GM19395 (cell line): ENCODE data around the gene XRCC6.
"Not testable (repeated sequence)": the region's sequence is repeated elsewhere in the genome, so short reads cannot be mapped to it uniquely, and the experiment has no call there.

Experiments
- ATAC-seq: cut with Tn5 transposase; IDR thresholded peaks from one replicate; pipeline ENCODE4 v1.9.1; 2021; ENCODE audit warnings: mild to moderate bottlenecking, moderate library complexity; ENCODE audit not compliant: unreplicated experiment

Gene XRCC6

GRCh38 chr22:41648432-41648831, 27.3 kb downstream of the XRCC6 start:
- ATAC-seq, result no peak

GRCh38 chr22:41650229-41650628, 29.1 kb downstream of the XRCC6 start:
- ATAC-seq, result no peak

- ATAC-seq, result no peak
These were observed 29.7 kb downstream of the XRCC6 start for GRCh38 chr22:41650821-41651220.

- no peak for ATAC-seq
These were observed 33.2 kb downstream of the XRCC6 start for GRCh38 chr22:41654322-41654721.

- no peak for ATAC-seq
These were observed 35.5 kb downstream of the XRCC6 start for GRCh38 chr22:41656556-41656955.

- ATAC-seq, result no peak
These were observed 36.6 kb downstream of the XRCC6 start for GRCh38 chr22:41657709-41658108.

GRCh38 chr22:41658869-41659268, 37.8 kb downstream of the XRCC6 start:
- ATAC-seq, result no peak

- no peak for ATAC-seq
These were observed 38.8 kb downstream of the XRCC6 start for GRCh38 chr22:41659941-41660340.

GRCh38 chr22:41660416-41660815, 39.3 kb downstream of the XRCC6 start:
- no peak for ATAC-seq

- no peak for ATAC-seq
These were observed 40.0 kb downstream of the XRCC6 start for GRCh38 chr22:41661088-41661487.

- ATAC-seq, result no peak
These were observed 40.6 kb downstream of the XRCC6 start for GRCh38 chr22:41661713-41662112.

- ATAC-seq, result not testable (repeated sequence)
These were observed 42.5 kb downstream of the XRCC6 start for GRCh38 chr22:41663594-41663993.

GRCh38 chr22:41664490-41664889, 43.4 kb downstream of the XRCC6 start:
- no peak for ATAC-seq

GRCh38 chr22:41664951-41665350, 43.9 kb downstream of the XRCC6 start:
- ATAC-seq, result no peak

- no peak for ATAC-seq
These were observed 48.1 kb downstream of the XRCC6 start for GRCh38 chr22:41668971-41669911.

GRCh38 chr22:41672096-41672495, 51.0 kb downstream of the XRCC6 start:
- ATAC-seq, result not testable (repeated sequence)

GRCh38 chr22:41672780-41673509, 51.9 kb downstream of the XRCC6 start:
- ATAC-seq, result no peak

GRCh38 chr22:41674846-41675340, 53.8 kb downstream of the XRCC6 start:
- no peak for ATAC-seq

GRCh38 chr22:41676134-41676533, 55.0 kb downstream of the XRCC6 start:
- no peak for ATAC-seq

GRCh38 chr22:41681616-41682015, 60.5 kb downstream of the XRCC6 start:
- ATAC-seq, result no peak

GRCh38 chr22:41682033-41682807, 61.1 kb downstream of the XRCC6 start:
- peak; percentile 72 for ATAC-seq
